ENCODE results near the gene ATP6AP1. TPM values are rescaled to one million over a fixed set of nuclear protein-coding genes. Genes with fewer than 3 reads are reported as not detected.

ATP6AP1 gene
- 65.0 and 79.7 TPM in 2 replicates for polyA plus RNA-seq (2011; rRNA removed)
- polyA minus RNA-seq (2011; rRNA and poly(A)+ RNA removed) = 50.3 and 70.1 TPM in 2 replicates

- CTCF ChIA-PET = interaction anchor here (0.9 kb wide), 1 partner anchor 98 kb away, joined by 3 read pairs; no protein-coding TSS in a partner anchor
Observed at GRCh38 chrX:154428176-154429171, at the start of gene ATP6AP1. ATP6AP1 (plus strand) TSS chrX:154428677; CDS start chrX:154428693, 16 bp downstream.

GRCh38 chrX:154378799-154379568, 49.5 kb upstream of the ATP6AP1 start, which contains the start of gene EMD:
EMD (plus strand) TSS chrX:154379295; CDS start chrX:154379485, 190 bp downstream.
- Histone ChIP-seq H3K27ac (ENCODE audit: low read depth, low read length) (peak within 1 kb of the TSS; percentile 86), H3K4me3 (ENCODE audit: low read depth, low read length) (peak within 1 kb of the TSS; percentile 63), H3K9me3 (ENCODE audit: control insufficient read depth, insufficient read depth, low read length) (no peaks in the 10 kb centered on the region), H3K27me3 (ENCODE audit: control insufficient read depth, insufficient read depth, low read length) (no peaks in the 10 kb centered on the region)
- CTCF ChIA-PET = no interaction called here
- no peak for TF ChIP-seq CTCF (IDR thresholded peaks at IDR 0.05; ENCODE audit: low read depth, low read length)
- DNase-seq (ENCODE audit: low read depth, low spot score) = peak; percentile 95
- POLR2A ChIA-PET = interaction anchor here (0.6 to 1.5 kb wide), 2 partner anchors 9 to 66 kb away, joined by 4 to 16 read pairs; no protein-coding TSS in a partner anchor

More at GRCh38 chrX:154428176-154429171, at the start of gene ATP6AP1:
- POLR2A ChIA-PET = interaction anchor here (1.1 to 1.5 kb wide), 4 partner anchors 18 to 62 kb away, joined by 3 to 5 read pairs (median 4); partner anchors contain the start of genes RPL10, SLC10A3 and TAFAZZIN
- TF ChIP-seq CTCF (IDR thresholded peaks at IDR 0.05; ENCODE audit: low read depth, low read length) = no peak
- H3K4me3 ChIP-seq (ENCODE audit: low read depth, low read length) = peak within 1 kb of the TSS; percentile 71
- H3K27me3 ChIP-seq (ENCODE audit: control insufficient read depth, insufficient read depth, low read length) = no peaks in the 10 kb centered on the region
- peak; percentile 82 for DNase-seq (ENCODE audit: low read depth, low spot score)
- H3K9me3 ChIP-seq (ENCODE audit: control insufficient read depth, insufficient read depth, low read length) = no peaks in the 10 kb centered on the region
- no peak within 1 kb of the TSS for H3K27ac ChIP-seq (ENCODE audit: low read depth, low read length)

- Histone ChIP-seq H3K27ac (ENCODE audit: low read depth, low read length) (peak overlapping the region; percentile 86), H3K27me3 (ENCODE audit: control insufficient read depth, insufficient read depth, low read length) (no peaks in the 10 kb centered on the region), H3K9me3 (ENCODE audit: control insufficient read depth, insufficient read depth, low read length) (no peaks in the 10 kb centered on the region), H3K4me3 (ENCODE audit: low read depth, low read length) (peak overlapping the region; percentile 63)
- DNase-seq (ENCODE audit: low read depth, low spot score) = no peak
- TF ChIP-seq CTCF (IDR thresholded peaks at IDR 0.05; ENCODE audit: low read depth, low read length) = no peak
- ChIA-PET CTCF (no interaction called here), POLR2A (interaction anchor here (1.5 kb wide), 1 partner anchor 10 kb away, joined by 16 read pairs; no protein-coding TSS in a partner anchor)
Observed at GRCh38 chrX:154379569-154379951, 48.9 kb upstream of the ATP6AP1 start.

GRCh38 chrX:154380153-154380552, 48.3 kb upstream of the ATP6AP1 start:
- no peak for DNase-seq (ENCODE audit: low read depth, low spot score)
- Histone ChIP-seq H3K27me3 (ENCODE audit: control insufficient read depth, insufficient read depth, low read length) (no peaks in the 10 kb centered on the region), H3K4me3 (ENCODE audit: low read depth, low read length) (peak overlapping the region; percentile 63), H3K9me3 (ENCODE audit: control insufficient read depth, insufficient read depth, low read length) (no peaks in the 10 kb centered on the region), H3K27ac (ENCODE audit: low read depth, low read length) (peak overlapping the region; percentile 11)
- TF ChIP-seq CTCF (IDR thresholded peaks at IDR 0.05; ENCODE audit: low read depth, low read length) = no peak
- ChIA-PET POLR2A (interaction anchor here (1.0 to 1.5 kb wide), 2 partner anchors 9 to 10 kb away, joined by 5 to 16 read pairs; no protein-coding TSS in a partner anchor), CTCF (no interaction called here)

Measured in AG04450 (cell line).